Uterus (tissue), 4 donors: ENCODE results near the gene OR10P1. TPM values are rescaled to one million over a fixed set of nuclear protein-coding genes. Genes with fewer than 3 reads are reported as not detected.

Experiments used
- DNase-seq, 2 donors: peaks; one replicate each; pipeline ENCODE4 v3.0.0-alpha.2; 2019 to 2020
- H3K27ac ChIP-seq, 2 donors: fragments of 200-600 bp; sonication (generic); 1 replicate in 1 of 2; 2 replicates in 1 of 2; pipeline ENCODE4 v1.5.1; 2016 to 2018
- H3K27me3 ChIP-seq, 2 donors: fragments of 200-600 bp; sonication (generic); one replicate each; pipeline ENCODE4 v1.5.1; 2018 to 2019; ENCODE audit warnings: control low read depth in 1 of 2
- H3K36me3 ChIP-seq, 2 donors: fragments of 200-600 bp; sonication (generic); one replicate each; pipeline ENCODE4 v1.5.1; 2019; ENCODE audit warnings: control low read depth in 1 of 2
- H3K4me1 ChIP-seq, 2 donors: fragments of 200-600 bp; sonication (generic); one replicate each; pipeline ENCODE4 v1.5.1; 2018 to 2019; ENCODE audit warnings: control low read depth in 1 of 2
- H3K4me3 ChIP-seq, 2 donors: fragments of 200-600 bp; sonication (generic); 1 replicate in 1 of 2; 2 replicates in 1 of 2; pipeline ENCODE4 v1.5.1; 2018 to 2019; ENCODE audit warnings: mild to moderate bottlenecking in 1 of 2
- H3K9me3 ChIP-seq, 2 donors: fragments of 200-600 bp; sonication (generic); one replicate each; pipeline ENCODE4 v1.5.1; 2019; ENCODE audit warnings: control low read depth in 1 of 2
- POLR2A ChIP-seq, 2 donors: fragments of 450-650 bp; IDR thresholded peaks; one replicate each; pipeline ENCODE4 v1.6.1; 2016; ENCODE audit warnings: antibody characterized with exemption in 2 of 2, mild to moderate bottlenecking in 1 of 2, moderate library complexity in 1 of 2
- intact Hi-C: fragments of 100-400 bp; cut with DNase I; formaldehyde crosslinking; loops from one replicate; pipeline ENCODE4 v1.15.1; 2023; ENCODE audit warnings: low total_unique reads
- total RNA-seq, 4 donors: library from RNA; depleted of rRNA in 3 of 4; stranded (reverse); fragments of >200 nt in 3 of 4; gene quantifications; one replicate each; pipeline versions ENCODE4 v1.1.0 to v1.2.4, GENCODE V29; 2014 to 2023
- TF ChIP-seq, protein P1 (sequence below), 4 experiments: fragments of 200-600 bp in 2 of 4; fragments of 450-650 bp in 2 of 4; sonication (generic) in 2 of 4; IDR thresholded peaks; one replicate each; pipeline ENCODE4 v1.5.1; 2016 to 2019; ENCODE audit warnings: antibody characterized with exemption in 4 of 4, mild to moderate bottlenecking in 2 of 4, moderate library complexity in 1 of 4
- donor health status: DM: yes; HTN: yes; CAD: no.

Gene OR10P1
- total RNA-seq, 4 donors from 2014 or later: not detected

DNA sequence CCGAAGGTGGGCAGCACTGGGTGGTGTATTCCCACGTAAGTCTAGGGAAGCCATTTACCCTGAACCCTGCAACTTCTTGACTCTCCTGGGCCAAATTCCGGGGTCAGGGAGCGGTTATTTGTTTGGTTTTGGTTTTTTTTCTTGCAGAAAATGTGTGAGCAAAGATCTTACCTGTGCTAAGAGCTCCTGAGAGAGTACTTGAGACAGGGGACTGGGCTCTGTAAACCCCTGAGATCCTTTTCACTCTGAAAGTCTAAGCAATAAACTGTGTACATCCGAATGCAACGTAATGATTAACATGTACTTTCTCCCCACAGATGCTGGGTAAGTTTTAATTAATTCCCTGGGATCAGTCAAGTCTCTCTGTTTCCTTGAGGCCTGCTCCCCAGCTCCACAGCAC lies 21.5 kb downstream of the OR10P1 start:
- DNase-seq: no peak
- H3K36me3 ChIP-seq: no peaks in the 10 kb centered on the region
- TF ChIP-seq, protein P1, sequence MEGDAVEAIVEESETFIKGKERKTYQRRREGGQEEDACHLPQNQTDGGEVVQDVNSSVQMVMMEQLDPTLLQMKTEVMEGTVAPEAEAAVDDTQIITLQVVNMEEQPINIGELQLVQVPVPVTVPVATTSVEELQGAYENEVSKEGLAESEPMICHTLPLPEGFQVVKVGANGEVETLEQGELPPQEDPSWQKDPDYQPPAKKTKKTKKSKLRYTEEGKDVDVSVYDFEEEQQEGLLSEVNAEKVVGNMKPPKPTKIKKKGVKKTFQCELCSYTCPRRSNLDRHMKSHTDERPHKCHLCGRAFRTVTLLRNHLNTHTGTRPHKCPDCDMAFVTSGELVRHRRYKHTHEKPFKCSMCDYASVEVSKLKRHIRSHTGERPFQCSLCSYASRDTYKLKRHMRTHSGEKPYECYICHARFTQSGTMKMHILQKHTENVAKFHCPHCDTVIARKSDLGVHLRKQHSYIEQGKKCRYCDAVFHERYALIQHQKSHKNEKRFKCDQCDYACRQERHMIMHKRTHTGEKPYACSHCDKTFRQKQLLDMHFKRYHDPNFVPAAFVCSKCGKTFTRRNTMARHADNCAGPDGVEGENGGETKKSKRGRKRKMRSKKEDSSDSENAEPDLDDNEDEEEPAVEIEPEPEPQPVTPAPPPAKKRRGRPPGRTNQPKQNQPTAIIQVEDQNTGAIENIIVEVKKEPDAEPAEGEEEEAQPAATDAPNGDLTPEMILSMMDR (IDR thresholded peaks at IDR 0.05): no peak
- no peak for TF ChIP-seq POLR2A (IDR thresholded peaks at IDR 0.05)
- intact Hi-C loops: no loop called here
- H3K27ac ChIP-seq: no peak overlapping the region
- H3K9me3 ChIP-seq: no peaks in the 10 kb centered on the region
- no peaks in the 10 kb centered on the region for H3K4me1 ChIP-seq
- H3K27me3 ChIP-seq: no peaks in the 10 kb centered on the region
- no peak overlapping the region for H3K4me3 ChIP-seq

DNA sequence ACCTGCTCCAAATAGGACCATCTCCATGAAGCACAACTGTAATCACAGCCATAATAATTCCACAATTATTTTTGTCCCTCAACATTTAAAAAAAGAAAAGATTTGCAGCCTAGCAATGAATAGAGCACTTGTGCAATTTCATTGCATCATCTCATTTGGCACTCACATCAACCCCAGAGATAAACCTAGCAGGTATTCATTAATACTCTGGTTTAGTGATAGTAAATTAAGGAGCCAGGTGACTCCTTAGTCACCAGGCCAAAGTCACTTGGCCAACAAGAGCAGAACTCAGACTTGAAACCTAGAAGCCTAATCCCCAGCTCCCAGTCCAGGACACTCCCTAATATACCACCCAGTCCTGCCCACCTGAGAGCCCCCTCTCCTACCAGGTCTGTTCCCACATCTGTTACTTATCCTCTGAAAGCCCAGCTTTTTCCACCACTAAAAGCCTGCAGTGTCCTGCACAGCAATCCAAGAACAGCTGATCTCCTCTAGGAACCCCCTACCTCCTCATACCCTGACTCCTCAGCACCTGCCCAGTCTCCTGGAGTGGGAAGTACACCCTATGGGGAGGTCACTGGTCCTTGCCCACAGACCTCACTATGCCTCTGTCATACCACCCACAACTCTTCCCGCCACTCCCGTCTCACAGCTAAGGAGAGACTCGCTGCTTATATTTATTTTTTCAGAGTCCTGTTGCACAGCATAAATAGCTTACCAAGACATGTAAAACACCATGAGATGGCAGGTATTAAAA lies 22.1 kb downstream of the OR10P1 start:
- Histone ChIP-seq H3K27me3 (no peaks in the 10 kb centered on the region), H3K36me3 (no peaks in the 10 kb centered on the region), H3K9me3 (no peaks in the 10 kb centered on the region), H3K4me3 (no peak overlapping the region), H3K27ac (peak overlapping the region; percentile 43 to 55), H3K4me1 (no peaks in the 10 kb centered on the region)
- no peak for TF ChIP-seq POLR2A (IDR thresholded peaks at IDR 0.05)
- TF ChIP-seq, protein P1 (IDR thresholded peaks at IDR 0.05): no peak
- no peak for DNase-seq
- intact Hi-C loops: no loop called here

DNA sequence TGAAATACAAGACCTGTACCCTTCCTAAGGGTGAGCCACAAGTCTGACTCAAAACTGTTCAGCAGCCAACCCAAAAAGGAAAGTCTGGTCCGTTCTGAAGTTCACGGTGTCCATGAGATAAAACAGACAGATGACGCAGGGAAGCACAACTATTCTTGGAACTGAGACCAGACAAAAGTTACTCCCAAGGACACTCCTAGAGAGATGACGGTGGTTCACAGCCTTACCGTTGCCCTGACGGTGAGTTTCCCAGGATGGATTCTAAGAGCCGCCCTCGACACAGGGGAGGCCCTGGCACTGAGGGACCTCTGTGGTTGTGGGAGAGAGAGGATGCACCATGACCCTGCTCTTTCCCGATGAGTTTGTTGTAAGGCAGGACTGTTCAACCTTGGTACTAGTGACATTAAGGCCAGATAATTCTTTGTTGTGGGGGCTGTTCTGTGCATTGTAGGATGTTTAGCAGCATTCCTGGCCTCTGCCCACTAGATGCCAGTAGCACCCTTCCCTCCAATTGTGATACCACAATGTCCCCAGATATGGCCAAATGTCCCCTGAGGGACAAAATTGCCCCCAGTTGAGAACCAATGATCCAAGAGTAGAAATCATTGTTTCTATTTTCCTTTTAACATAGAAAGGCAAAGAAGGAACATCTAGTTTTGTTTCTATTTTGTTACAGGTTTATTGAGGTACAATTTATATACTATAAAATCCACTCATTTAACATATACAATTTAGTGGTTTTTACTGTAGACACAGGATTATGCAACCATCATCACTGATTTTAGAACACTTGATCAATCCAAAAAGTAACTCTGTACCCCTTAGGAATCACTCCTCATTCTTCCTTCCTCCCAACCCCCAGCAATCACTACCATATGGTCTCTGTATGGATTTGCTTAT lies 23.0 kb downstream of the OR10P1 start:
- intact Hi-C loops: no loop called here
- H3K9me3 ChIP-seq: no peaks in the 10 kb centered on the region
- H3K4me1 ChIP-seq: no peaks in the 10 kb centered on the region
- no peaks in the 10 kb centered on the region for H3K36me3 ChIP-seq
- H3K27me3 ChIP-seq: no peaks in the 10 kb centered on the region
- peak in 1 of 2 donors; percentile 22 for DNase-seq
- peak overlapping the region; percentile 37 to 55 for H3K27ac ChIP-seq
- H3K4me3 ChIP-seq: no peak overlapping the region
- TF ChIP-seq, protein P1 (IDR thresholded peaks at IDR 0.05): peak in 3 of 4 experiments; percentile 25 to 48 (median 42)
- no peak for TF ChIP-seq POLR2A (IDR thresholded peaks at IDR 0.05)

DNA sequence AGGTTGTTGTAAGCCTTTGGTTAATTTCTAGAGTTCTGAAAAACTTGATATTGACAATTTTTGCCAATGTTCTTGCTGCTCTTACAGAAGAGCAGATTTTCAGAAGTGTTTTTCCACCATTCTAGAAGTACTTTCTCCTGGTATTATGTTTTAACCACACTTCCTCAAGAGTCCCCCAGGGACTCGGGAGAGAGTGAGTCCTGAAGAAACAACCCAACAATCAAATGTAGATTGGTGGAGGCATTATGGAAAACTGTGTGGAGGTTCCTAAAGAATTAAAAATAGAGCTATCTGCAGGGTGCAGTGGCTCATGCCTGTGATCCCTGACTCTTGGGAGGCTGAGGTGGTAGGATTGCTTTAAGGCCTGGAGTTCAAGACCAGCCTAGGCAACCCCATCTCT lies 26.7 kb downstream of the OR10P1 start:
- Histone ChIP-seq H3K27ac (no peak overlapping the region), H3K4me1 (no peaks in the 10 kb centered on the region), H3K27me3 (no peaks in the 10 kb centered on the region), H3K36me3 (no peaks in the 10 kb centered on the region), H3K9me3 (no peaks in the 10 kb centered on the region), H3K4me3 (no peak overlapping the region)
- no peak for DNase-seq
- intact Hi-C loops: no loop called here
- TF ChIP-seq, protein P1 (IDR thresholded peaks at IDR 0.05): no peak
- TF ChIP-seq POLR2A (IDR thresholded peaks at IDR 0.05): no peak

DNA sequence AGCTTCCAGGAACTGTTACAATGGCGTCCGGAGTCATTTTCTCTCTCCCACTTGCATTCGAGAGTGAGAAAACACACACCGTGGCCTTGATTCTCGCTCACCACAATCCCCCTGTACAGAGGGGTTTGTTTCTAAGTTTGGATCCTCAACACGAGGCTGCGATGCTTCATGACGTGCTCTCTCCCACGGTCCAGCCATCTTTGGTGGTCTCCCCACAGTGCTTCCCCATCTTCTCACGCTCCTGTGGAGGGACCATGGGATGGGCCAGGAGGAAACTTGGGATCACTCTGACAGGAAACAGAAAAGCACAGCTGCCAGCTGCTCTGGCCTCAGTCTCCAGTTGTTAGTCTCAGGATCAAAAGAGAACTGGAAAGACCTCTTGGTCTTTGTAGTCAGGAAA lies 28.1 kb downstream of the OR10P1 start:
- intact Hi-C loops: no loop called here
- H3K27ac ChIP-seq: no peak overlapping the region
- no peaks in the 10 kb centered on the region for H3K36me3 ChIP-seq
- H3K4me1 ChIP-seq: no peaks in the 10 kb centered on the region
- TF ChIP-seq, protein P1 (IDR thresholded peaks at IDR 0.05): no peak
- TF ChIP-seq POLR2A (IDR thresholded peaks at IDR 0.05): no peak
- DNase-seq: no peak
- no peaks in the 10 kb centered on the region for H3K27me3 ChIP-seq
- no peaks in the 10 kb centered on the region for H3K9me3 ChIP-seq
- H3K4me3 ChIP-seq: no peak overlapping the region
